Body of pancreas (tissue), 4 donors: Measurements from ENCODE around the gene CDC42EP1. TPM values are rescaled to one million over a fixed set of nuclear protein-coding genes. Genes with fewer than 3 reads are reported as not detected.

ENCODE experiments used
- ATAC-seq: fragments of 150-250 bp; one replicate; pipeline ENCODE4 v1.9.1; 2016
- DNase-seq, 4 donors: peaks; one replicate each; pipeline ENCODE4 v3.0.0-alpha.2; 2019
- H3K27ac ChIP-seq, 4 donors: fragments of 200-600 bp; sonication (generic); 1 replicate in 3 of 4; 2 replicates in 1 of 4; pipeline versions ENCODE4 v1.5.1 to v1.6.1; 2016 to 2019; ENCODE audit warnings: mild to moderate bottlenecking in 1 of 4, mixed read lengths in 1 of 4, moderate library complexity in 1 of 4
- H3K27me3 ChIP-seq, 2 donors: fragments of 200-600 bp; sonication (generic); one replicate each; pipeline ENCODE4 v1.6.0; 2016; ENCODE audit warnings: mild to moderate bottlenecking in 1 of 2
- H3K36me3 ChIP-seq, 2 donors: fragments of 200-600 bp; sonication (generic); replicated peaks in 1 of 2; 2 replicates each; pipeline ENCODE4 v1.5.1; 2016; ENCODE audit warnings: low read depth in 2 of 2; ENCODE audit not compliant: insufficient read depth in 1 of 2
- H3K4me1 ChIP-seq: fragments of 200-600 bp; sonication (generic); one replicate; pipeline ENCODE4 v1.6.0; 2016
- H3K4me3 ChIP-seq, 2 donors: fragments of 200-600 bp; sonication (generic); 1 replicate in 1 of 2; 2 replicates in 1 of 2; pipeline ENCODE4 v1.5.1; 2016 to 2019
- H3K9me3 ChIP-seq, 3 donors: fragments of 200-600 bp; sonication (generic); 1 replicate in 2 of 3; 2 replicates in 1 of 3; pipeline ENCODE4 v1.5.1; 2016
- CTCF ChIP-seq, 7 experiments: fragments of 450-650 bp in 4 of 7; fragments of 200-600 bp in 3 of 7; sonication (generic) in 3 of 7; IDR thresholded peaks; one replicate each; pipeline ENCODE4 v1.5.1; 2016 to 2019; ENCODE audit warnings: antibody characterized with exemption in 7 of 7
- POLR2A ChIP-seq, 3 donors: fragments of 450-650 bp; IDR thresholded peaks; one replicate each; pipeline ENCODE4 v1.6.1; 2016; ENCODE audit warnings: antibody characterized with exemption in 3 of 3, mild to moderate bottlenecking in 2 of 3
- WGBS, 2 donors: methylation state at CpG; one replicate each; pipeline ENCODE4 v1.1.5; 2017; 5-methylcytosine and 5-hydroxymethylcytosine counted together
- intact Hi-C: fragments of 100-400 bp; cut with DNase I; formaldehyde crosslinking; loops from one replicate; pipeline ENCODE4 v1.15.1; 2023
- total RNA-seq, 2 donors: library from RNA; depleted of rRNA; stranded (reverse); fragments of >200 nt; gene quantifications; one replicate each; pipeline ENCODE4 v1.1.0, GENCODE V29; 2016

The CDC42EP1 gene
- total RNA-seq, 2 donors from 2014 or later = 73.2 to 84.7 TPM

GRCh38 chr22:37542959-37543358 lies 17.3 kb upstream of the CDC42EP1 start:
- TF ChIP-seq CTCF (IDR thresholded peaks at IDR 0.05) (no peak), POLR2A (IDR thresholded peaks at IDR 0.05) (no peak)
- Histone ChIP-seq H3K4me1 (peaks cover 69% of the 10 kb centered on the region), H3K27ac (peak overlapping the region in 3 of 4 donors; percentile 72 to 90 (median 87)), H3K9me3 (no peaks in the 10 kb centered on the region), H3K27me3 (no peaks in the 10 kb centered on the region), H3K4me3 (no peak overlapping the region), H3K36me3 (no peaks in the 10 kb centered on the region)
- ATAC-seq = no peak
- intact Hi-C loops = loop anchor here (5.0 kb wide), 1 partner anchor 44 kb away; no protein-coding TSS in a partner anchor
- WGBS, 2 donors = 76 to 80% methylated on average over 7 of the region's 7 CpGs
- no peak for DNase-seq

- Histone ChIP-seq H3K36me3 (no peaks in the 10 kb centered on the region), H3K9me3 (no peaks in the 10 kb centered on the region), H3K4me1 (peaks cover 78% of the 10 kb centered on the region), H3K4me3 (no peak overlapping the region), H3K27ac (peak overlapping the region; percentile 89 to 96 (median 94)), H3K27me3 (no peaks in the 10 kb centered on the region)
- WGBS, 2 donors = 19 to 35% methylated on average over 7 to 11 of the region's 11 CpGs
- intact Hi-C loops = loop anchor here (5.0 kb wide), 1 partner anchor 42 kb away; no protein-coding TSS in a partner anchor
- TF ChIP-seq CTCF (IDR thresholded peaks at IDR 0.05) (peak; percentile 50 to 98 (median 93)), POLR2A (IDR thresholded peaks at IDR 0.05) (no peak)
- DNase-seq = peak; percentile 90 to 92 (median 91)
- peak; percentile 67 for ATAC-seq
These were observed 15.2 kb upstream of the CDC42EP1 start for GRCh38 chr22:37544955-37545702.

GRCh38 chr22:37545703-37546436 lies 14.4 kb upstream of the CDC42EP1 start:
- TF ChIP-seq CTCF (IDR thresholded peaks at IDR 0.05) (no peak), POLR2A (IDR thresholded peaks at IDR 0.05) (peak; percentile 27 to 65 (median 61))
- 2 to 6% methylated on average over 6 to 23 of the region's 28 CpGs for WGBS, 2 donors
- no peaks in the 10 kb centered on the region for H3K27me3 ChIP-seq
- peak overlapping the region; percentile 89 to 96 (median 94) for H3K27ac ChIP-seq
- peak; percentile 79 to 91 (median 82) for DNase-seq
- intact Hi-C loops = no loop called here
- H3K9me3 ChIP-seq = no peaks in the 10 kb centered on the region
- peak; percentile 47 for ATAC-seq
- peaks cover 79% of the 10 kb centered on the region for H3K4me1 ChIP-seq
- no peak overlapping the region for H3K4me3 ChIP-seq
- no peaks in the 10 kb centered on the region for H3K36me3 ChIP-seq

GRCh38 chr22:37546437-37547250 lies 13.6 kb upstream of the CDC42EP1 start:
- no peak overlapping the region for H3K4me3 ChIP-seq
- H3K4me1 ChIP-seq = peaks cover 82% of the 10 kb centered on the region
- intact Hi-C loops = no loop called here
- TF ChIP-seq POLR2A (IDR thresholded peaks at IDR 0.05) (peak in 1 of 3 donors; percentile 17), CTCF (IDR thresholded peaks at IDR 0.05) (peak in 3 of 7 experiments; percentile 17 to 37 (median 22))
- H3K9me3 ChIP-seq = no peaks in the 10 kb centered on the region
- H3K36me3 ChIP-seq = no peaks in the 10 kb centered on the region
- peak overlapping the region; percentile 89 to 96 (median 94) for H3K27ac ChIP-seq
- no peaks in the 10 kb centered on the region for H3K27me3 ChIP-seq
- DNase-seq (peak; percentile 84 to 94 (median 90)), ATAC-seq (peak; percentile 59)
- WGBS, 2 donors = 22 to 35% methylated on average over 13 to 21 of the region's 21 CpGs
